ENCODE data around the gene GPR146.

GRCh38 chr7:1042492-1042833 lies 1.9 kb upstream of the GPR146 start:
- TF ChIP-seq, protein P1, sequence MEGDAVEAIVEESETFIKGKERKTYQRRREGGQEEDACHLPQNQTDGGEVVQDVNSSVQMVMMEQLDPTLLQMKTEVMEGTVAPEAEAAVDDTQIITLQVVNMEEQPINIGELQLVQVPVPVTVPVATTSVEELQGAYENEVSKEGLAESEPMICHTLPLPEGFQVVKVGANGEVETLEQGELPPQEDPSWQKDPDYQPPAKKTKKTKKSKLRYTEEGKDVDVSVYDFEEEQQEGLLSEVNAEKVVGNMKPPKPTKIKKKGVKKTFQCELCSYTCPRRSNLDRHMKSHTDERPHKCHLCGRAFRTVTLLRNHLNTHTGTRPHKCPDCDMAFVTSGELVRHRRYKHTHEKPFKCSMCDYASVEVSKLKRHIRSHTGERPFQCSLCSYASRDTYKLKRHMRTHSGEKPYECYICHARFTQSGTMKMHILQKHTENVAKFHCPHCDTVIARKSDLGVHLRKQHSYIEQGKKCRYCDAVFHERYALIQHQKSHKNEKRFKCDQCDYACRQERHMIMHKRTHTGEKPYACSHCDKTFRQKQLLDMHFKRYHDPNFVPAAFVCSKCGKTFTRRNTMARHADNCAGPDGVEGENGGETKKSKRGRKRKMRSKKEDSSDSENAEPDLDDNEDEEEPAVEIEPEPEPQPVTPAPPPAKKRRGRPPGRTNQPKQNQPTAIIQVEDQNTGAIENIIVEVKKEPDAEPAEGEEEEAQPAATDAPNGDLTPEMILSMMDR (IDR thresholded peaks at IDR 0.05) = no peak
- no peak for TF ChIP-seq POLR2A (IDR thresholded peaks at IDR 0.05)
